Measurements from ENCODE around the gene STRA6.

The STRA6 gene

DNA sequence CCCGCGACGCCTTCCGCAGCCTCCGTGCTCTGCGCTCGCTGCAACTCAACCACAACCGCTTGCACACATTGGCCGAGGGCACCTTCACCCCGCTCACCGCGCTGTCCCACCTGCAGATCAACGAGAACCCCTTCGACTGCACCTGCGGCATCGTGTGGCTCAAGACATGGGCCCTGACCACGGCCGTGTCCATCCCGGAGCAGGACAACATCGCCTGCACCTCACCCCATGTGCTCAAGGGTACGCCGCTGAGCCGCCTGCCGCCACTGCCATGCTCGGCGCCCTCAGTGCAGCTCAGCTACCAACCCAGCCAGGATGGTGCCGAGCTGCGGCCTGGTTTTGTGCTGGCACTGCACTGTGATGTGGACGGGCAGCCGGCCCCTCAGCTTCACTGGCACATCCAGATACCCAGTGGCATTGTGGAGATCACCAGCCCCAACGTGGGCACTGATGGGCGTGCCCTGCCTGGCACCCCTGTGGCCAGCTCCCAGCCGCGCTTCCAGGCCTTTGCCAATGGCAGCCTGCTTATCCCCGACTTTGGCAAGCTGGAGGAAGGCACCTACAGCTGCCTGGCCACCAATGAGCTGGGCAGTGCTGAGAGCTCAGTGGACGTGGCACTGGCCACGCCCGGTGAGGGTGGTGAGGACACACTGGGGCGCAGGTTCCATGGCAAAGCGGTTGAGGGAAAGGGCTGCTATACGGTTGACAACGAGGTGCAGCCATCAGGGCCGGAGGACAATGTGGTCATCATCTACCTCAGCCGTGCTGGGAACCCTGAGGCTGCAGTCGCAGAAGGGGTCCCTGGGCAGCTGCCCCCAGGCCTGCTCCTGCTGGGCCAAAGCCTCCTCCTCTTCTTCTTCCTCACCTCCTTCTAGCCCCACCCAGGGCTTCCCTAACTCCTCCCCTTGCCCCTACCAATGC, 27.1 kb downstream of the STRA6 start:
- no peak overlapping the region for H3K4me3 ChIP-seq (ENCODE audit: low read depth, low read length)
- TF ChIP-seq, protein P1, sequence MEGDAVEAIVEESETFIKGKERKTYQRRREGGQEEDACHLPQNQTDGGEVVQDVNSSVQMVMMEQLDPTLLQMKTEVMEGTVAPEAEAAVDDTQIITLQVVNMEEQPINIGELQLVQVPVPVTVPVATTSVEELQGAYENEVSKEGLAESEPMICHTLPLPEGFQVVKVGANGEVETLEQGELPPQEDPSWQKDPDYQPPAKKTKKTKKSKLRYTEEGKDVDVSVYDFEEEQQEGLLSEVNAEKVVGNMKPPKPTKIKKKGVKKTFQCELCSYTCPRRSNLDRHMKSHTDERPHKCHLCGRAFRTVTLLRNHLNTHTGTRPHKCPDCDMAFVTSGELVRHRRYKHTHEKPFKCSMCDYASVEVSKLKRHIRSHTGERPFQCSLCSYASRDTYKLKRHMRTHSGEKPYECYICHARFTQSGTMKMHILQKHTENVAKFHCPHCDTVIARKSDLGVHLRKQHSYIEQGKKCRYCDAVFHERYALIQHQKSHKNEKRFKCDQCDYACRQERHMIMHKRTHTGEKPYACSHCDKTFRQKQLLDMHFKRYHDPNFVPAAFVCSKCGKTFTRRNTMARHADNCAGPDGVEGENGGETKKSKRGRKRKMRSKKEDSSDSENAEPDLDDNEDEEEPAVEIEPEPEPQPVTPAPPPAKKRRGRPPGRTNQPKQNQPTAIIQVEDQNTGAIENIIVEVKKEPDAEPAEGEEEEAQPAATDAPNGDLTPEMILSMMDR (IDR thresholded peaks at IDR 0.05; ENCODE audit: low read depth, low read length, missing control alignments) = no peak
- no peak for DNase-seq (ENCODE audit: low read depth)

DNA sequence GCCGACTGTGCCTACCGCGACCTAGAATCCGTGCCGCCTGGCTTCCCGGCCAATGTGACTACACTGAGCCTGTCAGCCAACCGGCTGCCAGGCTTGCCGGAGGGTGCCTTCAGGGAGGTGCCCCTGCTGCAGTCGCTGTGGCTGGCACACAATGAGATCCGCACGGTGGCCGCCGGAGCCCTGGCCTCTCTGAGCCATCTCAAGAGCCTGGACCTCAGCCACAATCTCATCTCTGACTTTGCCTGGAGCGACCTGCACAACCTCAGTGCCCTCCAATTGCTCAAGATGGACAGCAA, 27.7 kb downstream of the STRA6 start:
- no peak overlapping the region for H3K4me3 ChIP-seq (ENCODE audit: low read depth, low read length)
- TF ChIP-seq, protein P1 (IDR thresholded peaks at IDR 0.05; ENCODE audit: low read depth, low read length, missing control alignments) = no peak
- no peak for DNase-seq (ENCODE audit: low read depth)

DNA sequence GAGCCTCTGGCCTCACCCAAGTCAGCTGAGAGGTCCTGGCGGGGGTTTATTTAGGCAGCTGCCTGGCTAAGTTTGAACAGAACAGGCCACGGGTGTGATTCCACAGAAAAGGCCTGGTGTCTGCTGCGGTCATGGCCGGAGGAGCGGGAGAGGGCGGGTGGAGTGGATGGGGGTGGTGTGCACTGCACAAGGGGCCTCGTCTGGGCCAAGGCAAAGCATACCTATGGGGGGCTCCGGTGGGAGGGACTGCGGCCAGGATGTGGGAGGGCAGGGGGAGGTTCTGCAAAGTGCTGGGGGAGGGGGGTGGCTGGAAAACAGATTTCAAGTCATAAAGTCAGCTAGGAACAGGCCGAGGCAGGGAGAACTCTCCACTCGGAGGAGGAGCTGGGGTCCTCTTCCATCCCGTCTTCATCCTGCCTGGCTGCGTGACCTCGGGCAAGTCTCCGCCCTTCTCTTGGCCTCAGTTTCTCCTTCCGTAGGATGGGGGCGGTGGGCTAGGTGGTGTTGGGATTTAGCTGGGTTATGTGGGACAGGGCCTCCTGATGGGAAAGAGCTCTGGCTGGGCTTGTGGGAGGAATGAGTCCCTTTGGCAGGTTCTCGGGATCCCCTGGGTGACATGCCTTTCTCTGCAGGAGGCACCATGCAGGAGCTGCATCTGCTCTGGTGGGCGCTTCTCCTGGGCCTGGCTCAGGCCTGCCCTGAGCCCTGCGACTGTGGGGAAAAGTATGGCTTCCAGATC, 28.2 kb downstream of the STRA6 start:
- H3K4me3 ChIP-seq (ENCODE audit: low read depth, low read length) = no peak overlapping the region
- TF ChIP-seq, protein P1 (IDR thresholded peaks at IDR 0.05; ENCODE audit: low read depth, low read length, missing control alignments) = no peak
- DNase-seq (ENCODE audit: low read depth) = no peak

DNA sequence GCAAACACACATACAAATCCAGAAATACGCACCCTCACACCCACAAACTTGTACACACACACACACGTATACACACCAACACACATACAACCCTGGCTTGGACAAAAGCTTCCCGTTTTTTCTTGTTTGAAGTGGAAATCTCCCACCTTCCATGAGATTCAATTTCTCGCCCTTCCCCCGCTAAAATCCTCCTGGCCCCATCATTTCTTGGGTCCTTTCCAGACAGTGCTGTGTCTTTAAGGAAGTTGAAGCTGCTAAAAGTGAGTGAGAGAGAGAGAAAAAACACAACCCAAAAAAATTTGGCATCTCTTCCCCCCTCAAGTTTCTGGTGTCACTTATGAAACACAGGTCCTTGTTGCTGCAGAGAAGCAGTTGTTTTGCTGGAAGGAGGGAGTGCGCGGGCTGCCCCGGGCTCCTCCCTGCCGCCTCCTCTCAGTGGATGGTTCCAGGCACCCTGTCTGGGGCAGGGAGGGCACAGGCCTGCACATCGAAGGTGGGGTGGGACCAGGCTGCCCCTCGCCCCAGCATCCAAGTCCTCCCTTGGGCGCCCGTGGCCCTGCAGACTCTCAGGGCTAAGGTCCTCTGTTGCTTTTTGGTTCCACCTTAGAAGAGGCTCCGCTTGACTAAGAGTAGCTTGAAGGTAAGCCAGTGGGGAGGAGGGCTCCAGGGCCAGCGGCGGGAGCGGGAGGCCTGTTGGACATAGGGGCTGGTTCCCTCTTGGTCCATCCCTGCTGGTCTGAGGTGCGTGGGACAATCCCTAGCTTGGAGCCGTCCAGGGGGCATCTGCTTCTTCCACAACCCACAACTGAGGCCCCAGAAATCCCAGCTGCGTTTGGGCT, 29.0 kb downstream of the STRA6 start, which contains the start of gene ISLR:
Gene ISLR, plus strand, starts transcription at position 331 of the 839 bp plus-strand sequence. CDS start 1,149 bp downstream, outside the sequence.
- TF ChIP-seq, protein P1 (IDR thresholded peaks at IDR 0.05; ENCODE audit: low read depth, low read length, missing control alignments) = no peak
- no peak within 1 kb of the TSS for H3K4me3 ChIP-seq (ENCODE audit: low read depth, low read length)
- no peak for DNase-seq (ENCODE audit: low read depth)

DNA sequence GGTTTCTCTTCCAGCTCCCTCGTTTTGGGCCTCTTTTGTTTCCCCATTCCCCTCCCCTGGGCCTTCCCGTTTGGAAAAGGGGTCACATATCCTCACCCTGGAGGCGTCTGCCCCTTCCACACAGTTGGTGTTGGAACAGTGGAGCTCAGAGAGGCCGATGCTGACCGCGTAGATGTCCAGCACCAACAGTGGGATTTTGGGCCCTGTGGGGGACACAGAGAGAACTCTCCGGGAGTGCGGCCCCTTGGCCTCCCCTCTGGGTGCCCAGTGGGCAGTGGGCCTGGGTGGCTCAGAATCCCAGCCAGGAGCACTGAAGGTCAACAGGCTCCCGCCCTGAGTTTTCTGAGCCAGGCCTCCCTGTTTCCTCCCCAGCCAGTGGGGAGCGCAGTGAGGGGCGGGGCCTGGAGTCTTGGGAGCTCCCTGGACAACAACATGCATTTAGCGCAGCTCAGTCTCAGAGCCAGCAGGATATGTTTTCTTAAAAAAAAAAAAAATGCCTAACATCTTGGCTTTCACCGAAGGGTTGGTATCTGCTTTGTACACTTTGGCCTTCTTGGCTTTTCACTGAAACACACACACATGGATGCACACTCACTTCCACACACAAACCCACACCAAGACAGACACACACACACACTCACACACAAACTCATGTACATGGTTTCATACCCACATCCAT, 29.7 kb downstream of the STRA6 start:
- H3K4me3 ChIP-seq (ENCODE audit: low read depth, low read length) = no peak overlapping the region
- DNase-seq (ENCODE audit: low read depth) = no peak
- TF ChIP-seq, protein P1 (IDR thresholded peaks at IDR 0.05; ENCODE audit: low read depth, low read length, missing control alignments) = no peak

DNA sequence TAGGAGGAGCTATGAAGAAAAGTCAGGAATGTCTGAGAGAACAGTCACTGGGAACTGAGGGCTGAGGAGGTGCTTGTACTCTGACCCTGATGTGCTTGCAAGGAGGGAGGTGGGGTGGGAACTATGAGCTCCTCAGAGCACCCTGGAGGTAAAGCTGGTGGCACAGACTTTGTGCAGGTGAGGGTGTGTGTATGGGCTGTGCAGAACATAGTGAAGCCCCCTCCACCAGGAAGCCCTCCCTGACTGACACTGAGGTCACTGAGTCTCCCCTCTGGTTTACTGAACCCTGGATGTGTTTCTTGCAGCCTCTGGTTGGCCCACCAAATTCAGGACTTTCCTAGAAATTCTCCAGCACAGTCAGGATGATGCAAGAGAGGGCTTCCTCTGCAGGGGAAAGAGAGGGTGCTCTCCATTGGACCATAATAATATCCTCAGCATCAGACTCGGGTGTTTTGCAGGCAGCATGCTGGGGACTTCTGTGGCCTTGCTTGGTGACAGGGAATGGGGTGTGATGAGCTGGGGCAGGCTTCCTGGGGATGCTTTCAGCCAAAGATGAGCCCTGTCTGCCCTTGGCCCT, 30.5 kb downstream of the STRA6 start:
- TF ChIP-seq, protein P1 (IDR thresholded peaks at IDR 0.05; ENCODE audit: low read depth, low read length, missing control alignments) = no peak
- H3K4me3 ChIP-seq (ENCODE audit: low read depth, low read length) = no peak overlapping the region
- DNase-seq (ENCODE audit: low read depth) = no peak

All from GM12864 (cell line).